ENCODE measurements around the gene SPECC1L.

DNA sequence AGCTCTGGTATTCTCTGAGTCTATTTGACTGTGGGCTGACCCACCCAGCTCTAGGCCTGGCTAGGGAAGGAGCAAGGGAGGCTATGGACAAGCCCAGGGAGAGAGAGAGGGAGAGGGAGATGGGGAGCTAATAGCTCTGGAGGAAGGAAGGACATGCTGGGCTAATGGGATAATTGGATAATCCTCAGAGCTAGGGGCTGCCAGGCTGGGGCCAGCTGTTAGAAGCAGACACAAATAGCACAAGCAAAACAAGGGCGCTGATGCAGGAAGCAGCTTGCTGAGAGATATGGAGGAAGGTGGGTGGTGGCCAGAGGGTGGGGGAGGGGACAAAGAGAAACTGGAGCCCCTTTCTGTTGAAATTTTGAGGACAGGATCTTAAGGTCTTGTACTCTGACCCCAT, 180.0 kb downstream of the SPECC1L start:
- TF ChIP-seq, protein P1, sequence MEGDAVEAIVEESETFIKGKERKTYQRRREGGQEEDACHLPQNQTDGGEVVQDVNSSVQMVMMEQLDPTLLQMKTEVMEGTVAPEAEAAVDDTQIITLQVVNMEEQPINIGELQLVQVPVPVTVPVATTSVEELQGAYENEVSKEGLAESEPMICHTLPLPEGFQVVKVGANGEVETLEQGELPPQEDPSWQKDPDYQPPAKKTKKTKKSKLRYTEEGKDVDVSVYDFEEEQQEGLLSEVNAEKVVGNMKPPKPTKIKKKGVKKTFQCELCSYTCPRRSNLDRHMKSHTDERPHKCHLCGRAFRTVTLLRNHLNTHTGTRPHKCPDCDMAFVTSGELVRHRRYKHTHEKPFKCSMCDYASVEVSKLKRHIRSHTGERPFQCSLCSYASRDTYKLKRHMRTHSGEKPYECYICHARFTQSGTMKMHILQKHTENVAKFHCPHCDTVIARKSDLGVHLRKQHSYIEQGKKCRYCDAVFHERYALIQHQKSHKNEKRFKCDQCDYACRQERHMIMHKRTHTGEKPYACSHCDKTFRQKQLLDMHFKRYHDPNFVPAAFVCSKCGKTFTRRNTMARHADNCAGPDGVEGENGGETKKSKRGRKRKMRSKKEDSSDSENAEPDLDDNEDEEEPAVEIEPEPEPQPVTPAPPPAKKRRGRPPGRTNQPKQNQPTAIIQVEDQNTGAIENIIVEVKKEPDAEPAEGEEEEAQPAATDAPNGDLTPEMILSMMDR (IDR thresholded peaks at IDR 0.05), result no peak
- TF ChIP-seq POLR2A (IDR thresholded peaks at IDR 0.05), result no peak
